Embryonic facial prominence (tissue), 1 donor: ENCODE measurements around the gene RUNX2.
"Not testable (repeated sequence)": the region's sequence is repeated elsewhere in the genome, so short reads cannot be mapped to it uniquely, and the experiment has no call there.

ENCODE experiments used
- DNase-seq: peaks from one replicate; pipeline ENCODE4 v3.0.0-alpha.2; 2016; ENCODE audit errors: extremely low spot score

The RUNX2 gene

GRCh38 chr6:45555981-45556771, 228.0 kb downstream of the RUNX2 start:
- DNase-seq: no peak

GRCh38 chr6:45556828-45557227, 228.7 kb downstream of the RUNX2 start:
- DNase-seq: no peak

- DNase-seq: no peak
Measured at GRCh38 chr6:45557454-45557853, 229.3 kb downstream of the RUNX2 start.

- DNase-seq: no peak
Measured at GRCh38 chr6:45558858-45559257, 230.7 kb downstream of the RUNX2 start.

GRCh38 chr6:45560321-45560820, 232.2 kb downstream of the RUNX2 start:
- not testable (repeated sequence) for DNase-seq

- no peak for DNase-seq
Measured at GRCh38 chr6:45562171-45562570, 234.0 kb downstream of the RUNX2 start.

- DNase-seq: peak; percentile 13
Measured at GRCh38 chr6:45563041-45563440, 234.9 kb downstream of the RUNX2 start.

- no peak for DNase-seq
Measured at GRCh38 chr6:45563844-45564243, 235.7 kb downstream of the RUNX2 start.

- DNase-seq: no peak
Measured at GRCh38 chr6:45566882-45567281, 238.8 kb downstream of the RUNX2 start.

GRCh38 chr6:45567879-45568278, 239.7 kb downstream of the RUNX2 start:
- DNase-seq: no peak

- DNase-seq: no peak
Measured at GRCh38 chr6:45568626-45569025, 240.5 kb downstream of the RUNX2 start.

- no peak for DNase-seq
Measured at GRCh38 chr6:45569210-45569945, 241.2 kb downstream of the RUNX2 start.

GRCh38 chr6:45571159-45571558, 243.0 kb downstream of the RUNX2 start:
- DNase-seq: no peak

- no peak for DNase-seq
Measured at GRCh38 chr6:45572833-45573232, 244.7 kb downstream of the RUNX2 start.

- no peak for DNase-seq
Measured at GRCh38 chr6:45574014-45574461, 245.9 kb downstream of the RUNX2 start.

GRCh38 chr6:45574885-45575284, 246.8 kb downstream of the RUNX2 start:
- DNase-seq: no peak

- DNase-seq: no peak
Measured at GRCh38 chr6:45576648-45577624, 248.8 kb downstream of the RUNX2 start.

- no peak for DNase-seq
Measured at GRCh38 chr6:45577836-45578504, 249.8 kb downstream of the RUNX2 start.

GRCh38 chr6:45584127-45584526, 256.0 kb downstream of the RUNX2 start:
- no peak for DNase-seq

- DNase-seq: no peak
Measured at GRCh38 chr6:45586216-45587171, 258.4 kb downstream of the RUNX2 start.
